ENCODE data around the gene RFT1.

RFT1 gene

GRCh38 chr3:53175613-53176540 is 45.6 kb upstream of the RFT1 start:
- H3K79me2 ChIP-seq (ENCODE audit: control insufficient read depth, low read length) = peaks cover 96% of the 10 kb centered on the region
- H3K4me3 ChIP-seq (ENCODE audit: low read length) = peak overlapping the region; percentile 71
- no peaks in the 10 kb centered on the region for H4K20me1 ChIP-seq (ENCODE audit: control insufficient read depth, insufficient read depth, low read depth, low read length)
- no peaks in the 10 kb centered on the region for H3K27me3 ChIP-seq (ENCODE audit: control insufficient read depth, low read length)
- no peaks in the 10 kb centered on the region for H3K9me3 ChIP-seq (ENCODE audit: control insufficient read depth, insufficient read depth, low read length)
- TF ChIP-seq, protein P1, sequence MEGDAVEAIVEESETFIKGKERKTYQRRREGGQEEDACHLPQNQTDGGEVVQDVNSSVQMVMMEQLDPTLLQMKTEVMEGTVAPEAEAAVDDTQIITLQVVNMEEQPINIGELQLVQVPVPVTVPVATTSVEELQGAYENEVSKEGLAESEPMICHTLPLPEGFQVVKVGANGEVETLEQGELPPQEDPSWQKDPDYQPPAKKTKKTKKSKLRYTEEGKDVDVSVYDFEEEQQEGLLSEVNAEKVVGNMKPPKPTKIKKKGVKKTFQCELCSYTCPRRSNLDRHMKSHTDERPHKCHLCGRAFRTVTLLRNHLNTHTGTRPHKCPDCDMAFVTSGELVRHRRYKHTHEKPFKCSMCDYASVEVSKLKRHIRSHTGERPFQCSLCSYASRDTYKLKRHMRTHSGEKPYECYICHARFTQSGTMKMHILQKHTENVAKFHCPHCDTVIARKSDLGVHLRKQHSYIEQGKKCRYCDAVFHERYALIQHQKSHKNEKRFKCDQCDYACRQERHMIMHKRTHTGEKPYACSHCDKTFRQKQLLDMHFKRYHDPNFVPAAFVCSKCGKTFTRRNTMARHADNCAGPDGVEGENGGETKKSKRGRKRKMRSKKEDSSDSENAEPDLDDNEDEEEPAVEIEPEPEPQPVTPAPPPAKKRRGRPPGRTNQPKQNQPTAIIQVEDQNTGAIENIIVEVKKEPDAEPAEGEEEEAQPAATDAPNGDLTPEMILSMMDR (IDR thresholded peaks at IDR 0.05; ENCODE audit: low read depth, low read length, poor library complexity, severe bottlenecking) = no peak
- TF ChIP-seq EZH2phosphoT487 (IDR thresholded peaks at IDR 0.05; ENCODE audit: borderline replicate concordance, low read length) = no peak
- H3K27ac ChIP-seq (ENCODE audit: low read depth, low read length) = peak overlapping the region; percentile 97
- H3K9me2 ChIP-seq (replicated peaks; ENCODE audit: control insufficient read depth, low read length) = no peaks in the 10 kb centered on the region
- peaks cover 80% of the 10 kb centered on the region for H3K36me3 ChIP-seq (ENCODE audit: control insufficient read depth, low read length)
- H3K4me2 ChIP-seq (ENCODE audit: low read length) = peak overlapping the region; percentile 98
- H3K4me1 ChIP-seq (ENCODE audit: control insufficient read depth, low read length) = peaks cover 99% of the 10 kb centered on the region
- H3F3A ChIP-seq (ENCODE audit: control insufficient read depth, insufficient read depth) = peaks cover 23% of the 10 kb centered on the region

- peaks cover 100% of the 10 kb centered on the region for H3K79me2 ChIP-seq (ENCODE audit: control insufficient read depth, low read length)
- peaks cover 19% of the 10 kb centered on the region for H3F3A ChIP-seq (ENCODE audit: control insufficient read depth, insufficient read depth)
- H3K4me1 ChIP-seq (ENCODE audit: control insufficient read depth, low read length) = peaks cover 99% of the 10 kb centered on the region
- peak overlapping the region; percentile 97 for H3K27ac ChIP-seq (ENCODE audit: low read depth, low read length)
- TF ChIP-seq, protein P1 (IDR thresholded peaks at IDR 0.05; ENCODE audit: low read depth, low read length, poor library complexity, severe bottlenecking) = peak; percentile 72
- no peak for TF ChIP-seq EZH2phosphoT487 (IDR thresholded peaks at IDR 0.05; ENCODE audit: borderline replicate concordance, low read length)
- no peaks in the 10 kb centered on the region for H4K20me1 ChIP-seq (ENCODE audit: control insufficient read depth, insufficient read depth, low read depth, low read length)
- peaks cover 81% of the 10 kb centered on the region for H3K36me3 ChIP-seq (ENCODE audit: control insufficient read depth, low read length)
- no peaks in the 10 kb centered on the region for H3K9me3 ChIP-seq (ENCODE audit: control insufficient read depth, insufficient read depth, low read length)
- H3K4me2 ChIP-seq (ENCODE audit: low read length) = peak overlapping the region; percentile 98
- H3K9me2 ChIP-seq (replicated peaks; ENCODE audit: control insufficient read depth, low read length) = no peaks in the 10 kb centered on the region
- peak overlapping the region; percentile 71 for H3K4me3 ChIP-seq (ENCODE audit: low read length)
- H3K27me3 ChIP-seq (ENCODE audit: control insufficient read depth, low read length) = no peaks in the 10 kb centered on the region
Measured at GRCh38 chr3:53174346-53175250, 44.4 kb upstream of the RFT1 start.

DNA sequence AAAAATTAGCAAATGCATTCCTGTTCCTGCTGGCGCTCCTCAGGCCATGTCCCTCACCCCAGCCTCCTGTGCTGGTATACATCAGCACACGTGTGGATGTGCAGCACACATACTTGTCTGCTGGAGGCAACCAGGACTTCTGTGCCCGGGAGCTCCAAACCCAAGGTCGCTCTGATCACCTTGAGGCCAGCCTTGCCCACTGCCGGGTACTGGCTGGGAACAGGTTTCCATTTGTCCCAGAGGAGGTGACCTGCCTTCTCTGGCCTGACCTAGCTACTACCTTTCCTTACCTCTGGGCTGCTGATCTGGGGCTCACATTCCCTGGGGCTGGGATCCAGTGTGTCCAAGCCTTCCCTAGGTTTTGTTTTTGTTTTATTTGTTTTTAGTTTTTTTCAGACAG is 42.9 kb upstream of the RFT1 start:
- H3K9me3 ChIP-seq (ENCODE audit: control insufficient read depth, insufficient read depth, low read length) = no peaks in the 10 kb centered on the region
- H3K9me2 ChIP-seq (replicated peaks; ENCODE audit: control insufficient read depth, low read length) = no peaks in the 10 kb centered on the region
- no peaks in the 10 kb centered on the region for H4K20me1 ChIP-seq (ENCODE audit: control insufficient read depth, insufficient read depth, low read depth, low read length)
- H3K27me3 ChIP-seq (ENCODE audit: control insufficient read depth, low read length) = no peaks in the 10 kb centered on the region
- H3K79me2 ChIP-seq (ENCODE audit: control insufficient read depth, low read length) = peaks cover 100% of the 10 kb centered on the region
- peaks cover 20% of the 10 kb centered on the region for H3F3A ChIP-seq (ENCODE audit: control insufficient read depth, insufficient read depth)
- H3K4me1 ChIP-seq (ENCODE audit: control insufficient read depth, low read length) = peaks cover 99% of the 10 kb centered on the region
- H3K4me2 ChIP-seq (ENCODE audit: low read length) = peak overlapping the region; percentile 98
- peak overlapping the region; percentile 97 for H3K27ac ChIP-seq (ENCODE audit: low read depth, low read length)
- H3K4me3 ChIP-seq (ENCODE audit: low read length) = peak overlapping the region; percentile 95
- peaks cover 74% of the 10 kb centered on the region for H3K36me3 ChIP-seq (ENCODE audit: control insufficient read depth, low read length)
- TF ChIP-seq, protein P1 (IDR thresholded peaks at IDR 0.05; ENCODE audit: low read depth, low read length, poor library complexity, severe bottlenecking) = no peak
- no peak for TF ChIP-seq EZH2phosphoT487 (IDR thresholded peaks at IDR 0.05; ENCODE audit: borderline replicate concordance, low read length)

Measured in DOHH2 (cell line).